GM21515 (cell line): ENCODE data around the gene PTPRE.

ENCODE experiments used
- ATAC-seq: cut with Tn5 transposase; IDR thresholded peaks from one replicate; pipeline ENCODE4 v1.9.1; 2021; ENCODE audit not compliant: unreplicated experiment

Gene PTPRE

DNA sequence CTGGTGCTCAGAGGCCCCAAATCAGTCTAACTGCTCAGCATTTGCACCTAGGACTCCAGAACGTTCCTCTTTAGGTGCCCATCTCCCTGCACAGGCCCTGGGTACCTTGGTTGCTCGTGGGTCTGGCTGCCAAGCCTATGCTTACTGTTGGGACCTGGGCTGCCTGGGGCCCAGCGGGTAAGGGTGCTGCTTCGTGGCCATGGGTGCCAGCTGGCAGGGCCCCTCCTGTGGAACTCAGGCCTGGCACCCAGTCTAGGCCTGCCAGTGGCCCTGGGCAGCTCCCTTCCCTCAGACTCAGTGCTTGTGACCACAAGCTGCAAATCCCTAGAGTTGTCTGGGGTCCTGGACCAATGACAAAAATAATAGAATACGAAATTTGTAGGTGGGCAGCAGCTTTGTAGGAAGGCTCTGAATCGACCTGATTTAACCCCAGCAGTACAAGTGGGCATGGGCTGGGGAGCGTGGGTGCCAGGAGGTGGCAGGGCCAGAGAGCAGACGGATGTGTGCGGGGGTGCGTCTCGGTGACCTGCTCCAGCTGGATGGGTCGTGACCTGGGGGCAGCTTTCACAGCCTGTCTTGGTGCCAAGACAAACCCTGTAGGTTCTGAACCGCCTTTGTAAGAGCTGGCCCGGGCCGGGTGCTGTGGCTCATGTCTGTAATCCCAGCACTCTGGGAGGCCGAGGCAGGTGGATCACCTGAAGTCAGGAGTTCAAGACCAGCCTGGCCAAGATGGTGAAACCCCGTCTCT lies 149.6 kb downstream of the PTPRE start:
- ATAC-seq = no peak

DNA sequence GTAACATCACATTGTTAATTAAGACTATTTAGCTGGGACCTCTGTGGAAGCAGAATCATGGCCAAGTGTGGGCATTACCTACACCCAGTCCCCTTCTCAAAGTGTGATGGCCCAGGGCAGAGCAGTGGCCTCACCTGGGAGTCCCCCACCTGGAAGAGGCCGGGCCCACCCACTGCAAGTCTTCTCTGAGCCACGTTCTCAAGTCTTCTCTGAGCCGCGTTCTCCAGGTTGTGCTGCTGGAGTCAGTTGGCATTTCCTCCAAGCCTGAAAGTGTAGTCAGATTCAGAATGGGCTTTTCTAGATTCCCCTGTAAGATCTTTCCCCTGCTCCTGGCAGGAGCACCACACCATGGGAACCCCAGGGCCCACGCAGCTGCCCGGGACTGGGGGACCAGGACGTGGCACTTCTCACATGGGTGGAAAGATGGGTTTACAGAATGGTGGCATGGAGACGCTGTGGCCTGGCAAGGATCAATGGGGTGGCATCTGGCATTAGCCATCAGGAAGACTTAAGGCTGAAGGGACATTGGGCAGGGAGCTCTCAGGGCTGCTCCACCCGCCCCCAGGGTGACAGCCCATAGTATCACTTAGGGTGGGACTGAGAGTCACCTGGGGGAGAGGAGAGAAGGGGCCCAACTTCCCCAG lies 151.3 kb downstream of the PTPRE start:
- no peak for ATAC-seq

DNA sequence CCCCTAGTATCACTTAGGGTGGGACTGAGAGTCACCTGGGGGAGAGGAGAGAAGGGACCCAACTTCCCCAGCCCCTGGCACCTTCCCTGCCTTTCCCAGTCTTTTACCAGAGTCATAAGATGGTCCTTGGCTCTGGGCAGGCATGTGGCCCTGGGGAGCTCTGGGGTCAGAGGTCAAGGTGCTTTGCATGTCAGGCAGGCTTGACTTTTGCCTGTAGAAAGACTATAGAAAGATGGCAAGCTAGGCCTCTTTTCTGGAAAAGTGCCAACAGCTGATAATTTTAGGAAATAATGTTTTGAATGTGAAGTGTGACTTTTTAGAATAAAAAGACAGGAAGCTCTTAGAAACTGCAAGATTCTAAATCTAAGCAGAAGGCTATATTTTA lies 151.8 kb downstream of the PTPRE start:
- no peak for ATAC-seq

DNA sequence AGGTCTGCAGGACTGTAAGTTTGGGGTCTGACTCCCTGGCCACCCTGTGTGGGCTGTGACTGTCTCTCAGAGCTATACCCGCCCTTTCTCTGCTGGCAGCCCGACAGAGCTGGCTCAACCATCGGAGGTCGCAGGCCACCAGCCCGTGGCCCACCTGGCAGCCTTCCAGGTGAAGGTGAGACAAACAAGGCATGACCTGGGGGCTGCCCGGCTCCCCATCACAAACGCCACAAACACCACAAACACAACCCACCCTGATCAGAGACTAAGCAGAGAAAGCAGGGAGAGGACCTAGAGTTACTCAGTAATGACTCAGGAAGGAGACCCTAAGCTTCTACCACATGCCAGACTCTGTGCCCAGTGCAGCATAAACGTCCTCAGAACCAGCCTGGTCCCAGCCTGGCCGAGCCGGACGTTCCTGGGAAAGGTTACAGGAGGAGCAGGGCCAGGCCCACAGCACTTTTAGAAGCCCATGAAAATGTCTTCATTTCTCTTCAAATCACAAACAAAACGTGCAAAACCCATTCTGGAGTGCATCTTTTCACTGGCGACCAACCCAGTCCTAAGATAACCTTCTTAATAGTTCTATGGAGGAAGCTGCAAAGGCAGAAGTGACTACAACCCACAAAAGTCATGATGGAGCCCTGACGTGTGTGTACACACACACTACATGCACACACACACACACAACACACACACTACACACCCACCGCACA lies 152.5 kb downstream of the PTPRE start:
- ATAC-seq = no peak

DNA sequence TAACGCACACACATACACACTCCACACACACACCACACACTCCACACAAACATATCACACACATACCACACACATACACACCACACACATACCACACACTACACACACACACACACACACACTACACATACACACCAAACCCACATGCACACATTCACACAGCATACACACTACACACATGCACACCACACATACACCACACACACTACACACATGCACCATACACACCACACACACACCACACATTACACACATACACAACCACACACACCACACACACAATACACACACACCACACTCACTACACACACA lies 153.0 kb downstream of the PTPRE start:
- ATAC-seq = no peak

DNA sequence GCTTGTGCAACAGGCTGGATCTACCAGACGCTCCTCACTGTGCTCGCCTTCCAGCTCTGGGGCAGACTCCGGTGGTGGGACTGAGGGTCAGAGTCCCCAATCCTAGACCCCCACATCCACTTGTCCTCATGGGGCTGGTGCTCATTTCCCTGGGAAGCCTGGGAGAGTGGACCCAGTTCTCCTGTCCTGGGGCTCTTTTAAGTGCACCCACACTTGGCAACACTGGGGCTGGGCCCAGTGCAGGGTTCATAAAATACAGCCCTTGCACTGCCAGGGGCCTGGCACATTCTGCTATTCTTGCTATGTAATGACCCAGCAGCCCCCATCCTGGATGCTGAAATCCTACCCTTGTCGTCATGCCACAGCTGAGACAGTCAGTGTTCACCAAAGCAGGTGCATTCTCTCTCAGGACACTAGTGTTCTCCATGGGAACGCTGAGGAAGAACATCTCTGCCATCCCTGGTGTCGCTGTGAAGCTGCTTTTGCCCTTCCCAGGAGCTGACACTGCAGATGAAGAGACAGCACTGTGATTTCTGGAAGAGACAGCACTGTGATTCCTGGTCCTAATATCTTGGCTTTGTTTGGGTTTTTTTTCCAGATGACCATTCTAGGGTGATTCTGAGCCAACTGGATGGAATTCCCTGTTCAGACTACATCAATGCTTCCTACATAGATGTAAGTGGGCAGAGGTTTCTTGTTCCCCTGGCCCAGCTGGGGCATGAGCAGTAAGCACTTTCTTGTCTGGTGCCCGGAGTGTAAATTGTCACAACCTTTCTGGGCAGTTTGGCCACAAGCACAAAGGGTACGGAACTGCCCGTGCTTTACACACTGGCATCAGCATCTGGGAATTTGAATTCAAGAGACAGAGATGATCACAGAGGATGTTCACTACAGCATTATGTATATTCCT lies 153.7 kb downstream of the PTPRE start:
- ATAC-seq = no peak

DNA sequence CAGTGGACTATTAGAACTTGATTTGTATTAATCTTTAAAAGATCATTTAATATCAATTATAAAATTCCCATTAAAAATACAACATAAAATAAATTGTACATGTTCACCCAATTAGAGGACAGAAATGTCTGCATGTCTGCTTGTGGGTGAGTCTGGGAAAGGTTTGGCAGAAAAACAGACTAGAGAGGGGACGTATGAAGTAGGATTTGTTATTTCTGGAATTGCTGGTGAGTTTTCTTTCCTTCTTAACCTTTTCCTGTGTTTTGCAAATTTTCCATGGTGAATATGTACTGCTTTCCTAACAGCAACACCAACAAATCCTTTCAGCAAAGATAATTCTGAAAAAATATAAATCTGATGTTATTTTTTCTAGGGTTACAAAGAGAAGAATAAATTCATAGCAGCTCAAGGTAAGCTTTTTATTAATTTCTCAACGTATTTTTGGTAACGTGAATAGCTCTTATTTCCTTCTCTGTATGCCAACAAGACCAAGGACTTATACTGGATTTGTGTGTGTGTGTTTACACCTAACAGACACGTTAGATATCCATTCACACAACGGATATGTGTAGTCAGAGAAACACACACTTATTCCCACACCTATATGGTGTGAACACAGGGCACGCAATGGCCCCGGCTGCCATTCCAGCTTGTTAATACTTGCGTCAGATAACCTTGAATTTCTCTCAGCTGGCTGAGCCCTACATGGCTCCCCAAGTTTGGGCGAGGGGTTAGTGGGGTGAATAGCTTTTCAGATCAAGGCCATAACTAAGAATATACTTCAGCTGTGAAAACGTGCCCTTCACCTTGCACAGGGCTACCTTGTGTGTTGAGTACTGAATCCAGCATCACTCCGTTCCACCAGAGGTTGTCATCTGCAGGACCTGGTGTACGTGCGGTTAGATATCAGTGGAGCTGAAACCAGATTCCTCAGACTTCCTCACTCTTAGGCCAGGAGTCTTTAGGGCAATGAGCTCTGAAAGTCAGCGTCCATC lies 154.7 kb downstream of the PTPRE start:
- no peak for ATAC-seq

DNA sequence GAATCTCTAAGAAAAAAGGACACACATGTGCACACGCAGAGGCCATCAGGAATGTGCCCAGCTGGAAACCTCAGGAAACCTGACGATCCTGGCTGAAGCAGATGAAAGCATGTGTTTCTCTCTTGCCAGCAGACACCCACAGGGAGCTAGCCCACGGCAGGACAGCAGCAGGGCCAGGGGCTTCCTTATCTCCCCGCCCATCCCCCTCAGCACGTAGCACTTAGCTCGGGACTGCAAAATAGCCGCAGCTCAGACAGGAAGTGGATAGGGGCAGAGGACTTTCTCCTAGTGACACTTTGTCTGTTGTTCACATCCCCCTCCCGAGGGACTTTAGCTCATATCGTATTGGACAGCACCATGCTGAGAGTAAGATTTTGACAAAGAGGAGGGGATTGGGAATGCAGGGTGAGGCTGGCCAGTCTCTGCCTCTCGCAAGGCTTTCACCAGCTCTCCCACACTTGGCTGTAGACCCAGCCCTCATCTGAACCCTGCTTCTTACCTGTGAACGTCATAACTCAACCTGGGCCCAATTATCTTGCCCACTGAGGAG lies 155.5 kb downstream of the PTPRE start:
- peak; percentile 1 for ATAC-seq

DNA sequence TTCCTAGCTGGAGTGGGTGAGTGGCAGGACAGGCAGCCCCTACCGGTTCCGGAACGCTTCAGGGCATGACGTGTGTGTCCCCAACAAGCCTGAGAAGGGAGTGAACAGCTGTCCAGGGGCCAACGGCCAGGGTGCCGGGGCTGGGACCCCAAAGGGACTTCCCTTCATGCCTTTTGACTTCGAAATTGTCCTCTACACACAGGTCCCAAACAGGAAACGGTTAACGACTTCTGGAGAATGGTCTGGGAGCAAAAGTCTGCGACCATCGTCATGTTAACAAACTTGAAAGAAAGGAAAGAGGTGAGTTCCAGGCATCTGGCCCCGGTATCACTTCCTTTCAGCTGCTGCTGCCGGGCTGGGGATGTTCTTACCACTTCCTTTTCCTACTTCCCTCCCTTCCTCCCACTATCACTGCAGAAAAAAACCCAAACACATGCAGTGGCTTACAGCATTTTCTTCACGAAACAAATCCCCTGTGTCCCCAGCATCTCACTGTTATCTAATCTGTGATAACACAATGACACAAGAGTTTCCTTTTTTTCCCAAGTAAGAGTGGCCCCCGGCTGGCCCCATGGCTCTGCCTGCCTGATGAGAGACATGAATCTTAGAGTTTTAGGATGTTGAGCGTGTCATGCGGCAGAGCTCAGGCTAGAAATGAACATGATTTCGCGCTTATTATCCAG lies 156.1 kb downstream of the PTPRE start:
- ATAC-seq = peak; percentile 45

DNA sequence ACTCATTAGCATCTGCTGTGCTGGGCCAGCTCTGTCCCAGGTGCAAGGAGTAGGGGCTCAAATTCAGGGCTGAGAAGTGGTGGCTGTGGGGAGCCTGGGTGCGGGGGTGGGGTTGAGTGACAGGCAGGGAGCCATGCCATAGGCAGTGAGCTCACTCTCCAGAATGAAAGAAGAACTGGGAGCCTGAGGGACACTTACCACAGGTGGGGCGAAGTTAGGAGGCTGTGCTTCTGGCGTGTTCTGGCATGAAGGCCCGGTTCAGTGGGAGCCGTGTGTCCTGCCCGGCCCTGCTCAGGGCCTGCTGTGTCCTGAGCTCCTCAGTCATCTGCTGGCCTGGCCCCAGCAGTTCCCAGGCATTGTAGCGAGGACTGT lies 156.8 kb downstream of the PTPRE start:
- ATAC-seq = peak; percentile 30

DNA sequence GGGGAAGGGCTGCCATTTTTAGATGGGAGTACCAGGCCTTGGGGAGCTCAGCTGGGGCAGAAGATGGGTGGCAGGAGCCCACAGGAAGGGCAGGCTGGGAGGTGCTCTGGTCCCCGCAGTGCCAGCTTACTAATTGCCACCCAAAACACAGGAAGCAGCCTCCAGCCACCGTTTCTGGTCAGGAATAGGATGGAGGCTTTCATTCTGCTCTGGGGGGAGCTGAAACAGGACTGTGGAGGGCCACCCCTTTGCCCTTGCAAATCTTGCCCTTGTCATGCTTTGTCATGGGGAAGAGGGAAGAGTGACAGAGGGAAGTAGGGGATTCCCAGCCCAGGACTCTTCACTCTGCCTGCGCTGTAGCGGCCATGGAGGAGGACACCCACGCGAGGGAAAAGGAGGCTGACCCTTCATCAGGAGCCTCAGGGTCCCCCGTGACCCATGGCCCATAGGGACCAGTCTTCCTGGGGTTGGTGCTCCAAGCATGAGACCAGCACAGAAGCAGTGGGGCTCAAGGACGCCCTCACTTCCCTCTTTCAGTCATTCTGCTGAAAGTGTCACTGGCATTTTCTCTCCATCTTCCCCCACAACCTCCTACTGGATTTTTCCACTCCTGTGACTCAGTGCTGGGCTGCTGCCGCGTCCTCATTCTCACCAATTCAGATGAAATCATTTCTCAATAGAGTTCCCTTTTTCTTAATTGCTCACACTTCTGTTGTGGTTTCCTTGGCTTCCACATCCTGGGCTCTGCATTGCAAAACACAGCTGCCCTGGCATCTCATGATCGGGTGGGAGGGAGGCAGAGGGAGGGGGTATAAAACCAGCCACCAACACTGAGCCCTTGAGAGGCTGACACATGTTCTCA lies 157.4 kb downstream of the PTPRE start:
- ATAC-seq = peak; percentile 48

DNA sequence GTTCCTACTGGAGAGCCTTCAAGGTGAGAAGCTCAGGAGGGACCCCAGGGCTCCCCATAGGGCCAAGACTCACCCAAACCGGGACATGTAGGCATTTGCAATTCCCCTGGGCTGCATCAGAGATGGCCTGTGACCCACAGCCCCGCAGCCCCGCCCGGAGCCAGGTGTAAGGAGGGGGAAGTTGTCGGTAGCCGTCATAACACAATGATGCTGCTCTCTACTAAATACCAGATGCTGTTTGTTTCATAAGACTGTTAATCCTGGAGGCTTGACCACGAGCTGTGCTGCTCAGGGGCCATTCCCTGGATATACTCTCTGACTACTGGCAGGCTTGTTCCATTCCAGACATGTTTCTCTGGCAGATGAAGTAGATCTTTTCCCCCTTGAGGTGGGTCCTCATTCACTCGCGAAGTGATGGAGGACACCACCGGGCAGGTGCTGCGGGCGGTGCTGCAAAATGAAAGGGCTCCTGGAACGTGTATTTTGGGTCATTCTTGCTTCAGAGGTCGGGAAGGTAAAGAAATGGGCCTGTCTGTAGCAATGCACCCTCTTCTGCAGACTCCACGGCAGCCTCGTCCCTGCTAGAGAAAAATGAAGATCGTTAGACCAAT lies 158.2 kb downstream of the PTPRE start:
- peak; percentile 29 for ATAC-seq

DNA sequence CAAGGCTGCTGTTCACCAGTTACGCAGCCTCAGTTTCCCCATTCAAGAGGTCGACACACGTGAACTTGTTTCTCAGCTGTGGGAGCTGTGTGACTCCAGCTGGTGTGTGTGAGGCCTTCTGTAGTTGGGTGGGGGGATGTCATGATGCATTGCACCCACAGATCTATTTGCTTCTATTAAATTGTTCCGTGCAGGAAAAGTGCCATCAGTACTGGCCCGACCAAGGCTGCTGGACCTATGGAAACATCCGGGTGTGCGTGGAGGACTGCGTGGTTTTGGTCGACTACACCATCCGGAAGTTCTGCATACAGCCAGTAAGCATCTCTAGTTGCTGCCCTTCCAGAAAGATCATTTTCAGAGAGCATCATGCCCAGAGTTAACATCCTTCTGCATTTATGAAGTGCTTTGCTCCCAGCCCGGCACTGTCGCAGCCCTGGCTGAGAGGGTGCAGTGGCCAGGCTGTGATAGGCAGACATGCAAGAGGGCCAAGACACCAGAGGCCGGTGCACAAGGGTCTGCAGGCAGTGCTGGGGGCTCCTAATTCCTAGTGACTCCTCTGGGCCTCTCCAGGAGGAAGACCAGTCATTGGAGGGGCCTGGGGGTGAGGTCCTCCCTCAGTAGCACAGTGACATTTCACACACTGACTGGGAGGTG lies 159.1 kb downstream of the PTPRE start:
- no peak for ATAC-seq

DNA sequence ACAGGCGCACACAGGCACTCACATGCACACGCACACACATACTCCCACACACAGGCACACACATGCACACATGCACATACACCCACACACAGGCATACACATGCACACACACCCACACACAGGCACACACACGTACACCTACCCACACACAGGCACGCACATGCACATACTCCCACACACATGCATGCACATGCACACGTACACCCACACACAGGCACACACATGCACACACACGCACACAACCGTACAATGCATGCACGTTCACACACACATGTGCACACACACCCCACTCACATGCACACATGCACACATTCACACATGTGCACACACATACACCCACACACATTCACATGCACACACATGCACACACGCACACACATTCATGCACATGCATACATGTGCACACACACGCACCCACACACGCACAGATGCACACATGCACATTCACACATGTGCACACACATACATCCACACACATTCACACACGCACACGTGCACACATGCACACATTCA lies 160.0 kb downstream of the PTPRE start:
- ATAC-seq = no peak

DNA sequence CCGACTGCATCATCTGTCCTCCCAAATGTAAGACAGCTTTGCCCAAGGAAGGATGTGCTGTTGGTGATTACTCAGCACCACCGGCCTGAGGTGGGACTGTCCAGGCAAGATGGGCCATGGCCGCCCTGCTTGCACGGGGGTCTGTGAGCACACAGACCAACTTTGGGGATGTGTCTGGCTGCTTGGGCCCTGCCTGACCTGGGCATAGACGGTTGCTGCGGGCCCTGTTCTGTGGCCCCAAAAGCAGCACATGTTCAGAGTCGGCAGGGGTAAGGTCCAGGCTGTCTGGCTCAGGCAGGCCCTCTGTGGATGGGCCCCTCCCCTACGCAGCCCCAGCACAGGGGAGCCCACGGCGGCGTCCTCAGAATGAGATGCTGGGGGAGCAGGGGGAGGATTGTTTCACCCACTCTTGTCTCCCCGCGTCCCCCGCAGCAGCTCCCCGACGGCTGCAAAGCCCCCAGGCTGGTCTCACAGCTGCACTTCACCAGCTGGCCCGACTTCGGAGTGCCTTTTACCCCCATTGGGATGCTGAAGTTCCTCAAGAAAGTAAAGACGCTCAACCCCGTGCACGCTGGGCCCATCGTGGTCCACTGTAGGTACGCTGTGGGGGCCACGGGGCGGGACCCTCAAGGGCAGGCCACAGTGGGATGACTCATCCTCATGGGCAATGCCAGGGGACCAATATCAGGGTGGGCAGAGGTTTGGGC lies 160.9 kb downstream of the PTPRE start:
- no peak for ATAC-seq

DNA sequence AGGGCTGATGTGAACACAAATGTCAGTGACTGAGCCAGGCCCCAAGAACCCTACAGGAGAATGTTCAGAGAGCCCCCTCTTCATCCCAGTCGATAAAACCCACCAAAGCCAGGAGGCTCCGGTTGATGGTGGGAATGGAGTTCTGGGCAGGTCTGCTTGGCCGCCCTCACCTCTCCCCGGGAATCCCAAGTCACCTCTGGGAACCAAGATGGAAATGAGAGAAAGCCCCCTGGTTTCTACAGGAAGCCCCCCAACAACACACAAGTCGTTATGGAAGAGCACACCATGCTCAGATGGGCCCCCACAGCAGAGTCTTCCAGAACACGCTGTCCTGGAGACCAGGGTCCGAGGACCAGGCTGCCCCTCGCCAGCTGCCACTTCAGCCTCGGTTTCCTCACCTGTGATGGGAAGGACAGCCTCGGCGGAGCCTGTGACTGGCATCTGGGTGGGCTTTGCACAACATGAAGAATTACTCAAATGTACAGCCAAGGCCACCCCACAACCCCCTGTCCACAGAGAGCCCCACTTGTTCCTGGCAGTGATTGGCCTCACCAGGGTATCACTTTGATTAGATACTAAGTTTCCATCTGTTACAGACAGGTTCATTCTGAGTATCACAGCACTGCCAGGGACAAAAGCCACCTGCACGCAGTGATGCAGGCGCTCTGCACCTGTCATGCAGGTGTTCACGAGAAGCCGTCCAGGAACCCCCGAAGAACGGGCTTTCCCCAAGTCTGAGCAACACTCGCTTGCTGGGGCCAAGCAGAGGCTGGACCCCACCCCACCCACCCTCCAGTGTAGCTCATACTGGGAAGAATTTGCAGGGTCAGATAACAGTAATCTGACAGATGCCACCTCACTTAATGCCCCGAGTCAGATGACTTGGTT lies 161.7 kb downstream of the PTPRE start:
- no peak for ATAC-seq
